ENCODE results near the gene NOC2L.

NOC2L gene

DNA sequence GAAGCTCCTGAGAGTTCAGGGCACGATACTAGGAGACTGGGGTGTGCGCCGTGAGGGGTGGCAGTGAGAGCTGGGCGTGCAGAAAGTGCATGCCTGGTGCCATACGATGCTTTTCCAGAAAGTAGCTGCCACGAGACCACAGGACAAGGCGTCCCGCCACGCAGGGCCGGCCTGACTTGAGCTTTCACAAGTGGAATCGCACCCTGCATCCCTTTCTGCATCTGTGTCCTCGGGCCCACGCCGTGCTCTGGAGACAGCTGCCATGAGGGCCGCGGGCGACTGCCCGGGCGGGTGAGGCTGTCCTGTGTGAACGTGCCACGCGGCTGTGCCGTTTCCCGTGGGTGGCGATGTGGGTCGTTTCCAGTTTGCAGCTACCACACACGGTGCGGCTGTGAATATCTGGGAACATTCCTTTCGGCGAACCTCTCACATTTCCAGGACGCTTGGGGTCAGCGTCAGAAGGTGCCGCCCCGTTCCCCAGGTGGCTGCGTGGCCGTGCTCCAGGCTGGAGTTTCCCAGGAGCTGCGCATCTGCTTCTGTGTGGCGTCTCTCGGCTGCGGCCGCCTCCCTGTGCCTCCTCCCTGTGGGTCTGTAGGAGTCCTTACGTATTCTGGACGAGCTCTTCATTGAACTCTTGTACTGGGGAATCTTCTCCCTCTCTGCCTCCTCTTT lies 23.8 kb upstream of the NOC2L start:
- TF ChIP-seq, protein P1, sequence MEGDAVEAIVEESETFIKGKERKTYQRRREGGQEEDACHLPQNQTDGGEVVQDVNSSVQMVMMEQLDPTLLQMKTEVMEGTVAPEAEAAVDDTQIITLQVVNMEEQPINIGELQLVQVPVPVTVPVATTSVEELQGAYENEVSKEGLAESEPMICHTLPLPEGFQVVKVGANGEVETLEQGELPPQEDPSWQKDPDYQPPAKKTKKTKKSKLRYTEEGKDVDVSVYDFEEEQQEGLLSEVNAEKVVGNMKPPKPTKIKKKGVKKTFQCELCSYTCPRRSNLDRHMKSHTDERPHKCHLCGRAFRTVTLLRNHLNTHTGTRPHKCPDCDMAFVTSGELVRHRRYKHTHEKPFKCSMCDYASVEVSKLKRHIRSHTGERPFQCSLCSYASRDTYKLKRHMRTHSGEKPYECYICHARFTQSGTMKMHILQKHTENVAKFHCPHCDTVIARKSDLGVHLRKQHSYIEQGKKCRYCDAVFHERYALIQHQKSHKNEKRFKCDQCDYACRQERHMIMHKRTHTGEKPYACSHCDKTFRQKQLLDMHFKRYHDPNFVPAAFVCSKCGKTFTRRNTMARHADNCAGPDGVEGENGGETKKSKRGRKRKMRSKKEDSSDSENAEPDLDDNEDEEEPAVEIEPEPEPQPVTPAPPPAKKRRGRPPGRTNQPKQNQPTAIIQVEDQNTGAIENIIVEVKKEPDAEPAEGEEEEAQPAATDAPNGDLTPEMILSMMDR (IDR thresholded peaks at IDR 0.05; ENCODE audit: low read depth, low read length), result no peak
- in situ Hi-C loops (cut with HindIII; ENCODE audit: low sequenced_read_pairs), result no loop called here

GRCh38 chr1:981955-982558 lies 23.0 kb upstream of the NOC2L start, which contains the start of gene PERM1:
TSS of gene PERM1 (minus strand) at chr1:982093. CDS start at chr1:981029, 1,064 bp downstream.
- no peak within 1 kb of the TSS for H3K4me3 ChIP-seq (ENCODE audit: low read depth, low read length)
- in situ Hi-C loops (cut with HindIII; ENCODE audit: low sequenced_read_pairs), result no loop called here
- DNase-seq (ENCODE audit: low read depth, low spot score), result no peak
- TF ChIP-seq, protein P1 (IDR thresholded peaks at IDR 0.05; ENCODE audit: low read depth, low read length), result no peak

More for the DNA sequence above, 23.8 kb upstream of the NOC2L start:
- DNase-seq (ENCODE audit: low read depth, low spot score), result no peak
- no peak overlapping the region for H3K4me3 ChIP-seq (ENCODE audit: low read depth, low read length)

DNA sequence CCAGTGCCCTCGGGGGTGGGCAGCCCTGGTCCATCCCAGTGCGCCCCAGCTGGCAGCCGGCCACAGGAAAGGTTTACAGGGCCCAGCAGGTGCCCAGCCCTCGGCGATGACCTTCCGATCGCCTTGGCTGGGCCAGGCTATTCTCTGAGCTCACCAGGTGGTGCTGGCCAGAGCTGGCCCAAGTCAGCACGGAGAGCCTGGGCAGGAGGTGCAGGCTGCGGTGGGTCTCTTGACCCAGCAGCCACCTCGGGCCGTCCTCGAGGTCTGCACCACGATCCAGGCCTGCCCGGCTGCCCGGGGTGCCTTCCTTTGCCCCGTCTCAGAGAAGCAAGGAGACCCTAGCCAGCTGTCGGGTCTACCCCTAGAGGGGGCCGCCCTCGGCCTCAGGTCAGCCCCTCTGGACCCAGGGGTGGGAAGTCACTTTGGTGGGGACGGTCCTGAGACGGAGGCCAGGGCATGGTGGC lies 22.5 kb upstream of the NOC2L start:
- TF ChIP-seq, protein P1 (IDR thresholded peaks at IDR 0.05; ENCODE audit: low read depth, low read length), result no peak
- no peak overlapping the region for H3K4me3 ChIP-seq (ENCODE audit: low read depth, low read length)
- in situ Hi-C loops (cut with HindIII; ENCODE audit: low sequenced_read_pairs), result no loop called here
- DNase-seq (ENCODE audit: low read depth, low spot score), result no peak

DNA sequence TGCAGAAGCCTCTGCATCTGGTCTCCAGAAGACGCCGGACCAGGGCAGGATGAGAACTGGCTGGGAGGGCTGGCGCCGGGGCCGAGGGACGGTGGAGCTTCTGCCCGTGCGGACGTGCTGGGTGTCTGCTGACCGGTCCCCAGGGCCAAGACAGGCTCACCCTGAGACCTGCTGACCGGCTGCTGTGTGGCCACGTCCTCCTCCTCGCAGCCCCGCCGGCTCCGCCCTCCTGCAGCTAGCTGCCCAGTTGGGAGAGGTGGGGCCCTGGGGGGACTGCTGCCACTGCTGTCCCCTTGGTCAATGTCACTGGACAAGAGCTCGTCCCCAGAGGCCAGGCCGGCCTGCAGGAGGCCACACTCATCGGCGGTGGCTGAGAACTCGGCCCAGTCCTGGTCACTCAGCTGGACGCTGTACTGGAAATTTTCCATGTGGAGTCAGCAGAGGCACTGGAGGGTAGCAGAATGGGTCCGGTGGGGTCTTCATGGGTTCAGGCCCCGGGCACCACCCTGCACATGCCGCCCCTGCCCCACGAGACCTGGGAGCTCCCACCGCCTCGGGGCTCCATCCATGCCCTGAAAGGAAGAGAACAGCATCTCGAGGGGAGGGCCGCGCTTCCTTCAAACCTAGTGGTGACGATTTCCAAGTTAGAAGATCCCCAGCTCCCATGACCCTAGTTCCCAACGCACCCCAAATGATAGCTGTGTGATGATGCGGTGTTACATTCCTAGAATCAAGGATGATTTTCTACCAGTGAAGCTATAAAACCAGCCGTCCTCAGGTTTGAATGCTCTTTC lies 21.7 kb upstream of the NOC2L start:
- no peak for DNase-seq (ENCODE audit: low read depth, low spot score)
- no peak overlapping the region for H3K4me3 ChIP-seq (ENCODE audit: low read depth, low read length)
- in situ Hi-C loops (cut with HindIII; ENCODE audit: low sequenced_read_pairs), result no loop called here
- TF ChIP-seq, protein P1 (IDR thresholded peaks at IDR 0.05; ENCODE audit: low read depth, low read length), result no peak

DNA sequence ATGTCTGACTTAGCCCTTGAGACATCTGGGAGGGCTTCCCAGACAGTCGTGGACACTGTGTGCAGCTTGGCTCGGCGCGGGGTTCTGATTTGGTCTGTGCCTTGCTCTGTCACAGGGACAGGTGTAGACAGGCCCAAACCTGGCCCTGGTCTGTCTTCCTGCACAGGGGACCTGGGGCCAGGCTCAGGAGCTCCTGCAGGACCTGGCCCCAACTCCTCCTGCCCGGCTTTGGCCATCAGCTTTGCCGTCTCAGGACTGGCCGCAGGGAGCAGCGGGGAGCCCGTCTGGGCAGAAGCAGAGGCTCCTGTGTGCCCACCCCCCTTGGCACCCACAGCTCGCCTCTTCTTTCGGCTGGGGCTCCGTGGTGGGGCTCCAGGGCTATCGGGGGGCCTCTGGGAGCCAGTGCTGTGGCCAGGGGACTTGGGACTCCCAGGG lies 21.1 kb upstream of the NOC2L start:
- in situ Hi-C loops (cut with HindIII; ENCODE audit: low sequenced_read_pairs), result no loop called here
- TF ChIP-seq, protein P1 (IDR thresholded peaks at IDR 0.05; ENCODE audit: low read depth, low read length), result no peak

GRCh38 chr1:979744-980072 lies 20.7 kb upstream of the NOC2L start:
- TF ChIP-seq, protein P1 (IDR thresholded peaks at IDR 0.05; ENCODE audit: low read depth, low read length), result no peak
- no peak for DNase-seq (ENCODE audit: low read depth, low spot score)
- no peak overlapping the region for H3K4me3 ChIP-seq (ENCODE audit: low read depth, low read length)
- in situ Hi-C loops (cut with HindIII; ENCODE audit: low sequenced_read_pairs), result no loop called here

More for the DNA sequence above, 21.1 kb upstream of the NOC2L start:
- no peak overlapping the region for H3K4me3 ChIP-seq (ENCODE audit: low read depth, low read length)
- DNase-seq (ENCODE audit: low read depth, low spot score), result no peak

All from astrocyte of the spinal cord (primary cell).